Mesothelial cell of epicardium (in vitro differentiated cells): Measurements from ENCODE around the gene KIRREL3. TPM values are rescaled to one million over a fixed set of nuclear protein-coding genes. Genes with fewer than 3 reads are reported as not detected.

Experiments
- DNase-seq, 2 experiments: peaks; one replicate each; pipeline ENCODE4 v3.0.0; 2021; ENCODE audit warnings: low spot score in 2 of 2; ENCODE audit not compliant: unreplicated experiment in 2 of 2
- H3K27ac Mint-ChIP-seq: 2 replicates; pipeline ENCODE4 v1.8.0; 2021; ENCODE audit warnings: mixed read lengths
- H3K27me3 Mint-ChIP-seq: 2 replicates; pipeline ENCODE4 v1.8.0; 2021; ENCODE audit warnings: low read depth, mixed read lengths
- H3K36me3 Mint-ChIP-seq: 2 replicates; pipeline ENCODE4 v1.8.0; 2021; ENCODE audit warnings: mixed read lengths
- H3K4me1 Mint-ChIP-seq: 2 replicates; pipeline ENCODE4 v1.8.0; 2021; ENCODE audit warnings: mixed read lengths
- H3K4me3 Mint-ChIP-seq: 2 replicates; pipeline ENCODE4 v1.8.0; 2021; ENCODE audit warnings: mild to moderate bottlenecking, moderate library complexity, mixed read lengths
- H3K9me3 Mint-ChIP-seq: 2 replicates; pipeline ENCODE4 v1.8.0; 2021; ENCODE audit warnings: mixed read lengths
- CTCF ChIP-seq: fragments of 200-600 bp; sonication (generic); IDR thresholded peaks from one replicate; pipeline ENCODE4 v1.5.0; 2021; ENCODE audit warnings: antibody characterized with exemption; ENCODE audit not compliant: unreplicated experiment
- total RNA-seq: library from RNA; stranded (reverse); gene quantifications from 3 replicates; pipeline ENCODE4 v1.2.1, GENCODE V29; 2021

The KIRREL3 gene
- total RNA-seq, 1 donor from 2014 or later = 0.31 TPM

GRCh38 chr11:126518071-126518971 is 482.2 kb downstream of the KIRREL3 start:
- Mint-ChIP-seq H3K27ac (no peak overlapping the region), H3K27me3 (peaks cover 69% of the 10 kb centered on the region), H3K4me3 (no peak overlapping the region), H3K9me3 (no peaks in the 10 kb centered on the region), H3K36me3 (no peaks in the 10 kb centered on the region), H3K4me1 (peaks cover 1% of the 10 kb centered on the region)
- no peak for TF ChIP-seq CTCF
- DNase-seq = no peak

GRCh38 chr11:126515501-126515900 is 485.1 kb downstream of the KIRREL3 start:
- Mint-ChIP-seq H3K27me3 (peaks cover 77% of the 10 kb centered on the region), H3K4me1 (peaks cover 1% of the 10 kb centered on the region), H3K36me3 (no peaks in the 10 kb centered on the region), H3K9me3 (no peaks in the 10 kb centered on the region), H3K4me3 (no peak overlapping the region), H3K27ac (no peak overlapping the region)
- TF ChIP-seq CTCF = no peak
- DNase-seq = no peak

- Mint-ChIP-seq H3K4me1 (no peaks in the 10 kb centered on the region), H3K27ac (no peak overlapping the region), H3K4me3 (no peak overlapping the region), H3K27me3 (peaks cover 76% of the 10 kb centered on the region), H3K9me3 (no peaks in the 10 kb centered on the region), H3K36me3 (no peaks in the 10 kb centered on the region)
- no peak for TF ChIP-seq CTCF
- no peak for DNase-seq
Observed at GRCh38 chr11:126514061-126514693, 486.4 kb downstream of the KIRREL3 start.

- peaks cover 77% of the 10 kb centered on the region for H3K27me3 Mint-ChIP-seq
- no peak for TF ChIP-seq CTCF
- no peak overlapping the region for H3K27ac Mint-ChIP-seq
- DNase-seq = no peak
- H3K9me3 Mint-ChIP-seq = no peaks in the 10 kb centered on the region
- no peaks in the 10 kb centered on the region for H3K4me1 Mint-ChIP-seq
- no peaks in the 10 kb centered on the region for H3K36me3 Mint-ChIP-seq
- no peak overlapping the region for H3K4me3 Mint-ChIP-seq
Observed at GRCh38 chr11:126512741-126513715, 487.5 kb downstream of the KIRREL3 start.

GRCh38 chr11:126512251-126512650 is 488.3 kb downstream of the KIRREL3 start:
- no peak for TF ChIP-seq CTCF
- Mint-ChIP-seq H3K27me3 (peaks cover 80% of the 10 kb centered on the region), H3K36me3 (no peaks in the 10 kb centered on the region), H3K4me3 (no peak overlapping the region), H3K27ac (no peak overlapping the region), H3K9me3 (peaks cover 2% of the 10 kb centered on the region), H3K4me1 (no peaks in the 10 kb centered on the region)
- no peak for DNase-seq
